Neural progenitor cell (in vitro differentiated cells): ENCODE data around the gene TGFB2. TPM values are rescaled to one million over a fixed set of nuclear protein-coding genes. Genes with fewer than 3 reads are reported as not detected.

ENCODE experiments used
- DNase-seq: peaks from one replicate; pipeline ENCODE4 v3.0.0-alpha.2; 2016; ENCODE audit warnings: low spot score
- H2AFZ ChIP-seq: fragments of 200-600 bp; sonication (generic); replicated peaks from 2 replicates; pipeline ENCODE4 v1.6.1; 2016; ENCODE audit warnings: antibody characterized with exemption
- H3F3A ChIP-seq: fragments of 200-600 bp; sonication (generic); 2 replicates; pipeline ENCODE4 v1.6.1; 2016; ENCODE audit warnings: antibody characterized with exemption, low read depth
- H3K27ac ChIP-seq: fragments of 200-600 bp; sonication (generic); 2 replicates; pipeline ENCODE4 v1.5.1; 2016; ENCODE audit warnings: mild to moderate bottlenecking
- H3K27me3 ChIP-seq: fragments of 200-600 bp; sonication (generic); 2 replicates; pipeline ENCODE4 v1.6.1; 2016; ENCODE audit warnings: mild to moderate bottlenecking, moderate library complexity
- H3K36me3 ChIP-seq: fragments of 200-600 bp; sonication (generic); 2 replicates; pipeline ENCODE4 v1.5.1; 2016
- H3K4me1 ChIP-seq: fragments of 200-600 bp; sonication (generic); 2 replicates; pipeline ENCODE4 v1.6.1; 2016; ENCODE audit warnings: mixed run types
- H3K4me2 ChIP-seq: fragments of 200-600 bp; sonication (generic); 2 replicates; pipeline ENCODE4 v1.6.1; 2016
- H3K4me3 ChIP-seq: fragments of 200-600 bp; sonication (generic); 2 replicates; pipeline ENCODE4 v1.5.1; 2016
- H3K79me2 ChIP-seq: fragments of 200-600 bp; sonication (generic); 2 replicates; pipeline ENCODE4 v1.6.1; 2016; ENCODE audit warnings: low read depth
- H3K9ac ChIP-seq: fragments of 200-600 bp; sonication (generic); 2 replicates; pipeline ENCODE4 v1.6.1; 2016
- H3K9me3 ChIP-seq: fragments of 200-600 bp; sonication (generic); 2 replicates; pipeline ENCODE4 v1.5.1; 2016; ENCODE audit warnings: low read depth
- H4K20me1 ChIP-seq: fragments of 200-600 bp; sonication (generic); 2 replicates; pipeline ENCODE4 v1.6.1; 2016; ENCODE audit warnings: low read depth
- H3K27ac Mint-ChIP-seq: 3 replicates; pipeline ENCODE4 v1.8.0; 2021; ENCODE audit warnings: mixed read lengths
- H3K27me3 Mint-ChIP-seq: 2 replicates; pipeline ENCODE4 v1.8.0; 2022; ENCODE audit warnings: low read depth, mild to moderate bottlenecking, inconsistent platforms, moderate library complexity, mixed read lengths; ENCODE audit not compliant: insufficient read depth
- H3K36me3 Mint-ChIP-seq: 3 replicates; pipeline ENCODE4 v1.8.0; 2021; ENCODE audit warnings: mixed read lengths
- H3K4me1 Mint-ChIP-seq: 3 replicates; pipeline ENCODE4 v1.8.0; 2021; ENCODE audit warnings: mixed read lengths
- H3K4me3 Mint-ChIP-seq: 3 replicates; pipeline ENCODE4 v1.8.0; 2021; ENCODE audit warnings: mild to moderate bottlenecking, moderate library complexity, mixed read lengths
- H3K9me3 Mint-ChIP-seq: 3 replicates; pipeline ENCODE4 v1.8.0; 2020; ENCODE audit warnings: mixed read lengths
- CTCF ChIP-seq: fragments of 200-600 bp; sonication (generic); IDR thresholded peaks from 2 replicates; pipeline ENCODE4 v1.5.1; 2017; ENCODE audit warnings: antibody characterized with exemption, mild to moderate bottlenecking
- EZH2 ChIP-seq: fragments of 200-600 bp; sonication (generic); IDR thresholded peaks from 2 replicates; pipeline ENCODE4 v1.6.1; 2017; ENCODE audit warnings: antibody characterized with exemption, mild to moderate bottlenecking, moderate library complexity
- EZH2phosphoT487 ChIP-seq: fragments of 200-600 bp; sonication (generic); IDR thresholded peaks from 2 replicates; pipeline ENCODE4 v1.6.1; 2017; ENCODE audit warnings: antibody characterized with exemption
- total RNA-seq: library from RNA; depleted of rRNA; stranded (reverse); fragments of >200 nt; gene quantifications from 2 replicates; pipeline ENCODE4 v1.2.3, GENCODE V29; 2015; ENCODE audit warnings: low replicate concordance

The TGFB2 gene
- total RNA-seq, 1 donor from 2014 or later: 1.9 TPM

- Histone ChIP-seq H3K27ac (no peak overlapping the region), H3K4me3 (no peak overlapping the region), H2AFZ (peak overlapping the region; percentile 82), H3K4me1 (peaks cover 7% of the 10 kb centered on the region), H3K36me3 (no peaks in the 10 kb centered on the region), H3K4me2 (no peak overlapping the region), H3K79me2 (no peaks in the 10 kb centered on the region), H4K20me1 (no peaks in the 10 kb centered on the region), H3K27me3 (no peaks in the 10 kb centered on the region), H3K9ac (no peak overlapping the region), H3F3A (no peaks in the 10 kb centered on the region), H3K9me3 (no peaks in the 10 kb centered on the region)
- Mint-ChIP-seq H3K27ac (peak overlapping the region; percentile 62), H3K4me3 (no peak overlapping the region), H3K27me3 (peaks cover 2% of the 10 kb centered on the region), H3K4me1 (peaks cover 16% of the 10 kb centered on the region), H3K9me3 (peaks cover 8% of the 10 kb centered on the region), H3K36me3 (no peaks in the 10 kb centered on the region)
- DNase-seq: no peak
- TF ChIP-seq EZH2 (no peak), EZH2phosphoT487 (no peak), CTCF (no peak)
These were observed 57.1 kb downstream of the TGFB2 start for GRCh38 chr1:218401998-218402785.

- H3K4me2 ChIP-seq: no peak overlapping the region
- H3K36me3 Mint-ChIP-seq: no peaks in the 10 kb centered on the region
These were observed 57.6 kb downstream of the TGFB2 start for GRCh38 chr1:218402786-218403120.

GRCh38 chr1:218403300-218403699 is 58.2 kb downstream of the TGFB2 start:
- H3K4me2 ChIP-seq: no peak overlapping the region
- no peak overlapping the region for H3K9ac ChIP-seq
- Mint-ChIP-seq H3K27ac (no peak overlapping the region), H3K4me1 (peaks cover 13% of the 10 kb centered on the region), H3K4me3 (no peak overlapping the region), H3K9me3 (peaks cover 8% of the 10 kb centered on the region), H3K36me3 (no peaks in the 10 kb centered on the region), H3K27me3 (peaks cover 2% of the 10 kb centered on the region)
- H3K4me3 ChIP-seq: no peak overlapping the region
- H4K20me1 ChIP-seq: no peaks in the 10 kb centered on the region
- H2AFZ ChIP-seq: no peak overlapping the region
- no peaks in the 10 kb centered on the region for H3K27me3 ChIP-seq
- H3K79me2 ChIP-seq: no peaks in the 10 kb centered on the region
- DNase-seq: no peak
- TF ChIP-seq EZH2 (no peak), EZH2phosphoT487 (no peak), CTCF (no peak)
- peaks cover 7% of the 10 kb centered on the region for H3K4me1 ChIP-seq
- no peaks in the 10 kb centered on the region for H3F3A ChIP-seq
- H3K36me3 ChIP-seq: no peaks in the 10 kb centered on the region
- H3K9me3 ChIP-seq: no peaks in the 10 kb centered on the region
- H3K27ac ChIP-seq: no peak overlapping the region

More at GRCh38 chr1:218402786-218403120, 57.6 kb downstream of the TGFB2 start:
- Histone ChIP-seq H3F3A (no peaks in the 10 kb centered on the region), H4K20me1 (no peaks in the 10 kb centered on the region), H3K9me3 (no peaks in the 10 kb centered on the region), H3K9ac (no peak overlapping the region), H3K27ac (no peak overlapping the region), H3K4me1 (peaks cover 7% of the 10 kb centered on the region), H2AFZ (peak overlapping the region; percentile 82), H3K36me3 (no peaks in the 10 kb centered on the region), H3K79me2 (no peaks in the 10 kb centered on the region), H3K4me3 (no peak overlapping the region), H3K27me3 (no peaks in the 10 kb centered on the region)
- TF ChIP-seq EZH2phosphoT487: no peak
- TF ChIP-seq EZH2: no peak
- no peak for TF ChIP-seq CTCF
- H3K27me3 Mint-ChIP-seq: peaks cover 2% of the 10 kb centered on the region
- peaks cover 16% of the 10 kb centered on the region for H3K4me1 Mint-ChIP-seq
- DNase-seq: no peak
- peak overlapping the region; percentile 26 for H3K27ac Mint-ChIP-seq
- peaks cover 8% of the 10 kb centered on the region for H3K9me3 Mint-ChIP-seq
- H3K4me3 Mint-ChIP-seq: no peak overlapping the region
